ENCODE results near the gene DMRTA2.

DMRTA2 gene

DNA sequence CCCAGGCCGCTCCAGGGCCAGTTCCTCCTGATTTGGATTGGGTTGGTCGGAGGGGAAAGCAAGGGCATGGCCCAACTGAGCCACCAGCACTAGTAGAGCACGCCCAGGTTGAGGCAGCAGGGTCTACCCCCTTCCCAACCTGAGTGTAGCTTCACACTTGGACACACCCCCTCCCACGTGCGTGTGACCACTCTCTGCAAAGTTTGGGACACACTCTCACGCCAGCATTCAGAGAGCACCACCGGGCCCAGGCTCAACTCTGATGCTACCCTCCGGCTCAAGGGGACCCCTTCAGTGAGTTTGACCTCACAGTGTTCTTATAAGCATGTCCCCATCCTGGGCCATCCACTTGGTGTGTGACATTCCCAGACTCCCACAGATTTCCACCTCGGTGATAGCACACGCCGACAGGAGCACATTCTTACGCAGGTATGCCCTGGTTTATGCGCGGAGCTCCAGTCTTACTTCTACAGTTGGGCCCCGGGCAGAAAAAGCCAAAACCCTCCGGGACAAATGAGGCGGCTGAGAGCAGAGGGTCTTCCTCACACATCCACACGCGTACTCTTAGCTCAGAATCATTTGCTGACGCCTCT lies 3.0 kb upstream of the DMRTA2 start:
- H3K4ac ChIP-seq (ENCODE audit: low read depth, low read length) = no peak overlapping the region
- no peak overlapping the region for H2BK120ac ChIP-seq (ENCODE audit: insufficient read depth, low read length, poor library complexity)
- H3K9ac ChIP-seq (ENCODE audit: low read length) = no peak overlapping the region
- no peaks in the 10 kb centered on the region for H3K36me3 ChIP-seq (ENCODE audit: control insufficient read depth in 1 of 2, insufficient read depth in 2 of 2, low read length in 2 of 2)
- H3K4me2 ChIP-seq (ENCODE audit: low read length) = no peak overlapping the region
- no peak overlapping the region for H3K27ac ChIP-seq (ENCODE audit: low read depth, low read length)
- H3K4me1 ChIP-seq (ENCODE audit: control insufficient read depth in 1 of 2, insufficient read depth in 2 of 2, low read length in 2 of 2) = peaks cover 13 to 15% of the 10 kb centered on the region in 2 experiments
- H2AFZ ChIP-seq (ENCODE audit: insufficient read depth, low read length, poor library complexity) = no peak overlapping the region
- DNase-seq = no peak
- H3K23ac ChIP-seq (ENCODE audit: low read length) = no peak overlapping the region
- H4K12ac ChIP-seq (ENCODE audit: low read depth, low read length) = no peak overlapping the region
- peaks cover 85% of the 10 kb centered on the region for H3K27me3 ChIP-seq (ENCODE audit: insufficient read depth, low read length)
- no CpG with 5 or more reads among the region's 20 CpGs for WGBS (ENCODE audit: extremely low coverage, insufficient coverage, insufficient read length)
- no peak overlapping the region for H3K14ac ChIP-seq (ENCODE audit: low read length)
- H4K91ac ChIP-seq (ENCODE audit: low read depth, low read length) = no peak overlapping the region
- H2BK12ac ChIP-seq (ENCODE audit: low read length) = no peak overlapping the region
- H3K9me3 ChIP-seq (ENCODE audit: insufficient read depth, low read depth, low read length) = peaks cover 10% of the 10 kb centered on the region
- no peak overlapping the region for H2BK5ac ChIP-seq (ENCODE audit: low read depth, low read length, poor library complexity)
- H3K79me1 ChIP-seq (ENCODE audit: low read length) = no peaks in the 10 kb centered on the region
- no peak overlapping the region for H3K4me3 ChIP-seq (ENCODE audit: low read depth, low read length)
- H3K18ac ChIP-seq (ENCODE audit: low read length) = no peak overlapping the region
- H2AK5ac ChIP-seq (ENCODE audit: low read length) = no peak overlapping the region
- no peak overlapping the region for H4K8ac ChIP-seq (ENCODE audit: low read depth, low read length)
- H3K79me2 ChIP-seq (ENCODE audit: control insufficient read depth, insufficient read depth, low read length, poor library complexity) = no peaks in the 10 kb centered on the region

DNA sequence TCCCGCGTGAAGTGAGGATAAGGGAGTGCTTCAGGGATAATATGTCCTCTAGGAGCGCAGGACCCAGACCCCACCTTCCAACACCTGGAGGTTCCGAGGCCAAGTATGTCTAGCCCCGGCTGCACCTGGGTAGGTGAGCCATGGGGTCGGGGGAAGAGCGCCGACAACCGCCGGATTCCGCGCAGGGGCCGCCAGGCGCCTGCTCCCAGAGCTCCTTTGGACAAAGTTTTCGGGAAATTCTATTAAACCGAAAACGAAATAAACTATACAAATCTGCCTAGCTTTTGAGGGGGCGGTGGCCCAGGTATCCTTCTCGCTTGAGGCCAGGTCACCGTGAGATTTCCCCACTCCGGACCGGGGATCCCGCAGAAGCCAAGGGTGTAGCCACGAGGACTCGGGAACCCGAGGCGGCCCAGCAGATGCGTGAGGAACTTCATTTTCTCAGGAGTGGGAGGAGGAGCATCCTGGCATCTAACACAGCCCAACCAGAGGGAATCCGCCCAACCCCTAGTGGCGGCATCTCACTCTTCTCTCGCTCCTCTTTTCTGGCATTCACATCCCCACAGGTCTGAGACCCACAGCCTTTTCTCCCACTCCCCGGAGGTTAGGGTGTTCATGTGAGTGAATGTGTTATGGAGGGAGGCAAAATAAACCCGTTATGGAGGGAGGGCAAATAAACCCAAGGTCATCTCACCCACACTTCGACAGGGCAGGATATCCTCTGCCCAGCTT lies 2.3 kb upstream of the DMRTA2 start:
- Histone ChIP-seq H3K27me3 (ENCODE audit: insufficient read depth, low read length) (peaks cover 85% of the 10 kb centered on the region), H3K18ac (ENCODE audit: low read length) (no peak overlapping the region), H4K91ac (ENCODE audit: low read depth, low read length) (no peak overlapping the region), H3K4ac (ENCODE audit: low read depth, low read length) (no peak overlapping the region), H3K79me2 (ENCODE audit: control insufficient read depth, insufficient read depth, low read length, poor library complexity) (no peaks in the 10 kb centered on the region), H2BK120ac (ENCODE audit: insufficient read depth, low read length, poor library complexity) (no peak overlapping the region), H3K9me3 (ENCODE audit: insufficient read depth, low read depth, low read length) (peaks cover 14% of the 10 kb centered on the region), H3K79me1 (ENCODE audit: low read length) (no peaks in the 10 kb centered on the region), H2AK5ac (ENCODE audit: low read length) (no peak overlapping the region), H3K4me3 (ENCODE audit: low read depth, low read length) (no peak overlapping the region), H3K4me2 (ENCODE audit: low read length) (no peak overlapping the region), H4K8ac (ENCODE audit: low read depth, low read length) (no peak overlapping the region), H4K12ac (ENCODE audit: low read depth, low read length) (no peak overlapping the region), H2BK12ac (ENCODE audit: low read length) (no peak overlapping the region), H2BK5ac (ENCODE audit: low read depth, low read length, poor library complexity) (no peak overlapping the region), H3K4me1 (ENCODE audit: control insufficient read depth in 1 of 2, insufficient read depth in 2 of 2, low read length in 2 of 2) (peaks cover 17 to 18% of the 10 kb centered on the region in 2 experiments), H2AFZ (ENCODE audit: insufficient read depth, low read length, poor library complexity) (no peak overlapping the region), H3K23ac (ENCODE audit: low read length) (no peak overlapping the region), H3K9ac (ENCODE audit: low read length) (no peak overlapping the region), H3K36me3 (ENCODE audit: control insufficient read depth in 1 of 2, insufficient read depth in 2 of 2, low read length in 2 of 2) (no peaks in the 10 kb centered on the region), H3K27ac (ENCODE audit: low read depth, low read length) (no peak overlapping the region), H3K14ac (ENCODE audit: low read length) (no peak overlapping the region)
- DNase-seq = no peak
- WGBS (ENCODE audit: extremely low coverage, insufficient coverage, insufficient read length) = no CpG with 5 or more reads among the region's 34 CpGs

- no peak for DNase-seq
- Histone ChIP-seq H3K23ac (ENCODE audit: low read length) (no peak overlapping the region), H3K4ac (ENCODE audit: low read depth, low read length) (no peak overlapping the region), H2BK120ac (ENCODE audit: insufficient read depth, low read length, poor library complexity) (no peak overlapping the region), H4K8ac (ENCODE audit: low read depth, low read length) (no peak overlapping the region), H4K12ac (ENCODE audit: low read depth, low read length) (no peak overlapping the region), H3K4me1 (ENCODE audit: control insufficient read depth in 1 of 2, insufficient read depth in 2 of 2, low read length in 2 of 2) (peaks cover 17 to 18% of the 10 kb centered on the region in 2 experiments), H3K18ac (ENCODE audit: low read length) (no peak overlapping the region), H3K9ac (ENCODE audit: low read length) (no peak overlapping the region), H3K9me3 (ENCODE audit: insufficient read depth, low read depth, low read length) (peaks cover 14% of the 10 kb centered on the region), H2AK5ac (ENCODE audit: low read length) (no peak overlapping the region), H2AFZ (ENCODE audit: insufficient read depth, low read length, poor library complexity) (no peak overlapping the region), H2BK5ac (ENCODE audit: low read depth, low read length, poor library complexity) (no peak overlapping the region), H3K27me3 (ENCODE audit: insufficient read depth, low read length) (peaks cover 86% of the 10 kb centered on the region), H3K27ac (ENCODE audit: low read depth, low read length) (no peak overlapping the region), H3K36me3 (ENCODE audit: control insufficient read depth in 1 of 2, insufficient read depth in 2 of 2, low read length in 2 of 2) (no peaks in the 10 kb centered on the region), H3K4me2 (ENCODE audit: low read length) (no peak overlapping the region), H3K79me2 (ENCODE audit: control insufficient read depth, insufficient read depth, low read length, poor library complexity) (no peaks in the 10 kb centered on the region), H3K79me1 (ENCODE audit: low read length) (no peaks in the 10 kb centered on the region), H3K14ac (ENCODE audit: low read length) (no peak overlapping the region), H4K91ac (ENCODE audit: low read depth, low read length) (no peak overlapping the region), H2BK12ac (ENCODE audit: low read length) (no peak overlapping the region), H3K4me3 (ENCODE audit: low read depth, low read length) (no peak overlapping the region)
- no CpG with 5 or more reads among the region's 40 CpGs for WGBS (ENCODE audit: extremely low coverage, insufficient coverage, insufficient read length)
Measured at GRCh38 chr1:50424884-50425375, 1.7 kb upstream of the DMRTA2 start.

DNA sequence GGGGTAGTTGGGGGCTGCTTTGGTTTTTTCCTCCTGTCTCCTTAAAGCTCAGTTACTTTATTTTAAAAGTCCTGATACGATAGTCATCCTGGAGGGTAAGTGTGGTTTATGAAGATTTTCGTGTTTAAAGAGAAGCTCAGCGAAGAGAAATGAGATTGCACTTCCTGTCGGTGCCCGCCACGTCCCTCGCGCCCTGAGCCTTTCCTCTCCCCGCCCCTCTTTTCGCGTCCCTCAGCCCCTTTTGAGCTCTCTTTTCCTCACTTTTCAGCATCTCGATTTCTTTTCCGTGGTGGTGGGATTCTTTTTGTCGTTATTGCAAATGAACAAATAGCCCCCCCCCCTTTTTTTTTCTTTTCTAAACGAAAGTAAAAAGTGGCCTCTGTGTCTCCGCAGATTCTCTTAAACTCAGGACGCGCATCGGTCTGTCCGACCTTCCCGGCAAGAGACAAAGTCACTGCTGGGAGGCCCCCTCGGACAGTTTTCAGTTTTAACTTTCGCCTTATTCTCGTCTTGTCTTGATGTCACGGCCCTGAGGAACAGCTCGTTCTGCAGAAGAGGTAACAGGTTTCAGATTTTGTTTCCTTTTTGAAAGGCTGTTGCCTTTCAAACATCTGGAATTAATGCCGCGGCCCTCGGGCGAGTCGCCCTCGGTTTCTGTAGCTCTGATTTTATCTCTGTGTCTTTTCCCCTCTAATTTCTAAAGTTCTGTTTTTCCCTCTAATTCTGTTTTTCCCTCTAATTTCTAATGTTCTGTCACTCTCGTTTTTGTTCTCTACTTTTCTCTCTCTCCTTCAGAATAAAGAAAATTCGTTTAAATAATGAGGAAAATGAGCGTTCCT lies 1.0 kb upstream of the DMRTA2 start:
- Histone ChIP-seq H2BK12ac (ENCODE audit: low read length) (no peak overlapping the region), H4K91ac (ENCODE audit: low read depth, low read length) (no peak overlapping the region), H3K14ac (ENCODE audit: low read length) (no peak overlapping the region), H3K4me1 (ENCODE audit: control insufficient read depth in 1 of 2, insufficient read depth in 2 of 2, low read length in 2 of 2) (peaks cover 17 to 18% of the 10 kb centered on the region in 2 experiments), H3K79me1 (ENCODE audit: low read length) (no peaks in the 10 kb centered on the region), H3K9me3 (ENCODE audit: insufficient read depth, low read depth, low read length) (peaks cover 15% of the 10 kb centered on the region), H2AFZ (ENCODE audit: insufficient read depth, low read length, poor library complexity) (no peak overlapping the region), H4K12ac (ENCODE audit: low read depth, low read length) (no peak overlapping the region), H3K23ac (ENCODE audit: low read length) (no peak overlapping the region), H3K79me2 (ENCODE audit: control insufficient read depth, insufficient read depth, low read length, poor library complexity) (no peaks in the 10 kb centered on the region), H3K4me2 (ENCODE audit: low read length) (peak overlapping the region; percentile 8), H3K27me3 (ENCODE audit: insufficient read depth, low read length) (peaks cover 92% of the 10 kb centered on the region), H3K18ac (ENCODE audit: low read length) (no peak overlapping the region), H4K8ac (ENCODE audit: low read depth, low read length) (no peak overlapping the region), H3K27ac (ENCODE audit: low read depth, low read length) (no peak overlapping the region), H2BK5ac (ENCODE audit: low read depth, low read length, poor library complexity) (no peak overlapping the region), H3K4ac (ENCODE audit: low read depth, low read length) (no peak overlapping the region), H3K4me3 (ENCODE audit: low read depth, low read length) (no peak overlapping the region), H3K9ac (ENCODE audit: low read length) (no peak overlapping the region), H2BK120ac (ENCODE audit: insufficient read depth, low read length, poor library complexity) (no peak overlapping the region), H2AK5ac (ENCODE audit: low read length) (no peak overlapping the region), H3K36me3 (ENCODE audit: control insufficient read depth in 1 of 2, insufficient read depth in 2 of 2, low read length in 2 of 2) (no peaks in the 10 kb centered on the region)
- WGBS (ENCODE audit: extremely low coverage, insufficient coverage, insufficient read length) = no CpG with 5 or more reads among the region's 35 CpGs
- no peak for DNase-seq
